ENCODE data around the gene RABGAP1L. TPM values are rescaled to one million over a fixed set of nuclear protein-coding genes. Genes with fewer than 3 reads are reported as not detected.

RABGAP1L gene
- polyA plus RNA-seq, 1 donor (not counting 4 experiments of a cell fraction or from before 2014, with no cell fraction given), result 24.2 TPM

GRCh38 chr1:174743654-174744561 lies 584.6 kb downstream of the RABGAP1L start:
- Histone ChIP-seq H3K9me1 (ENCODE audit: control insufficient read depth, extremely low read depth, insufficient read depth, low read length) (no peaks in the 10 kb centered on the region), H3K27ac (ENCODE audit: control insufficient read depth, insufficient read depth, low read length) (no peak overlapping the region), H3K36me3 (ENCODE audit: control insufficient read depth in 2 of 2, extremely low read depth in 1 of 2, insufficient read depth in 2 of 2, low read length in 2 of 2) (no peaks in the 10 kb centered on the region), H3K4me3 (ENCODE audit: control insufficient read depth in 2 of 3, extremely low read depth in 1 of 3, insufficient read depth in 2 of 3, low read depth in 1 of 3, low read length in 3 of 3) (no peak overlapping the region), H3K4me2 (ENCODE audit: control insufficient read depth, extremely low read depth, insufficient read depth, low read depth, low read length) (no peak overlapping the region), H3K9ac (ENCODE audit: control insufficient read depth, extremely low read depth, insufficient read depth, low read length) (no peak overlapping the region), H3K27me3 (ENCODE audit: control insufficient read depth, extremely low read depth, insufficient read depth, low read length) (no peaks in the 10 kb centered on the region), H4K20me1 (ENCODE audit: control insufficient read depth, extremely low read depth, insufficient read depth, low read length) (no peaks in the 10 kb centered on the region), H3K4me1 (ENCODE audit: control insufficient read depth, extremely low read depth, insufficient read depth, low read length) (no peaks in the 10 kb centered on the region), H3K9me3 (ENCODE audit: control insufficient read depth, low read depth, low read length) (no peaks in the 10 kb centered on the region), H2AFZ (ENCODE audit: control insufficient read depth, low read length) (no peak overlapping the region), H3K79me2 (ENCODE audit: control insufficient read depth, insufficient read depth, low read length) (no peaks in the 10 kb centered on the region)
- FAIRE-seq, result no peak
- peak in 2 of 3 experiments; percentile 37 to 42 for TF ChIP-seq CTCF (optimal IDR thresholded peaks at IDR 0.05 in 1 of 3, IDR thresholded peaks at IDR 0.05 in 1 of 3, conservative IDR thresholded peaks at IDR 0.05 in 1 of 3; ENCODE audit: extremely low read depth in 1 of 3, insufficient read depth in 2 of 3, low read length in 3 of 3)
- TF ChIP-seq EZH2 (IDR thresholded peaks at IDR 0.05; ENCODE audit: low read length), result no peak
- dilution Hi-C loops (cut with MboI; ENCODE audit: extremely low pct_ligation_motif_present, low sequenced_read_pairs), result loop anchor here (25.0 kb wide), 1 partner anchor 482 kb away; no protein-coding TSS in a partner anchor
- peak; percentile 7 for DNase-seq (ENCODE audit: low read depth, low spot score)

- no peak for FAIRE-seq
- no peaks in the 10 kb centered on the region for H3K9me3 ChIP-seq (ENCODE audit: control insufficient read depth, low read depth, low read length)
Measured at GRCh38 chr1:174744886-174745285, 585.6 kb downstream of the RABGAP1L start.

More at GRCh38 chr1:174744886-174745285, 585.6 kb downstream of the RABGAP1L start:
- Histone ChIP-seq H3K4me1 (ENCODE audit: control insufficient read depth, extremely low read depth, insufficient read depth, low read length) (no peaks in the 10 kb centered on the region), H3K27ac (ENCODE audit: control insufficient read depth, insufficient read depth, low read length) (no peak overlapping the region), H3K27me3 (ENCODE audit: control insufficient read depth, extremely low read depth, insufficient read depth, low read length) (no peaks in the 10 kb centered on the region), H3K4me2 (ENCODE audit: control insufficient read depth, extremely low read depth, insufficient read depth, low read depth, low read length) (no peak overlapping the region), H3K9me1 (ENCODE audit: control insufficient read depth, extremely low read depth, insufficient read depth, low read length) (no peaks in the 10 kb centered on the region), H4K20me1 (ENCODE audit: control insufficient read depth, extremely low read depth, insufficient read depth, low read length) (no peaks in the 10 kb centered on the region), H2AFZ (ENCODE audit: control insufficient read depth, low read length) (no peak overlapping the region), H3K36me3 (ENCODE audit: control insufficient read depth in 2 of 2, extremely low read depth in 1 of 2, insufficient read depth in 2 of 2, low read length in 2 of 2) (no peaks in the 10 kb centered on the region), H3K9ac (ENCODE audit: control insufficient read depth, extremely low read depth, insufficient read depth, low read length) (no peak overlapping the region), H3K79me2 (ENCODE audit: control insufficient read depth, insufficient read depth, low read length) (no peaks in the 10 kb centered on the region), H3K4me3 (ENCODE audit: control insufficient read depth in 2 of 3, extremely low read depth in 1 of 3, insufficient read depth in 2 of 3, low read depth in 1 of 3, low read length in 3 of 3) (no peak overlapping the region)
- no peak for TF ChIP-seq CTCF (optimal IDR thresholded peaks at IDR 0.05 in 1 of 3, IDR thresholded peaks at IDR 0.05 in 1 of 3, conservative IDR thresholded peaks at IDR 0.05 in 1 of 3; ENCODE audit: extremely low read depth in 1 of 3, insufficient read depth in 2 of 3, low read length in 3 of 3)
- TF ChIP-seq EZH2 (IDR thresholded peaks at IDR 0.05; ENCODE audit: low read length), result no peak
- dilution Hi-C loops (cut with MboI; ENCODE audit: extremely low pct_ligation_motif_present, low sequenced_read_pairs), result loop anchor here (25.0 kb wide), 1 partner anchor 483 kb away; no protein-coding TSS in a partner anchor
- no peak for DNase-seq (ENCODE audit: low read depth, low spot score)

Measured in keratinocyte (primary cell).